Osteoblast (primary cell): Measurements from ENCODE around the gene ZNF865. TPM values are rescaled to one million over a fixed set of nuclear protein-coding genes. Genes with fewer than 3 reads are reported as not detected.
"Not testable (repeated sequence)": the region's sequence is repeated elsewhere in the genome, so short reads cannot be mapped to it uniquely, and the experiment has no call there.

Source experiments
- DNase-seq: peaks from one replicate; pipeline ENCODE4 v3.0.0; 2011; ENCODE audit warnings: low spot score, mixed read lengths; ENCODE audit not compliant: insufficient read length; ENCODE audit errors: missing footprints
- H2AFZ ChIP-seq: 2 replicates; pipeline ENCODE4 v1.6.0; 2011; ENCODE audit warnings: mild to moderate bottlenecking, low read length
- H3K27ac ChIP-seq: 2 replicates; pipeline ENCODE4 v1.5.1; 2011; ENCODE audit warnings: mild to moderate bottlenecking, low read depth, low read length, moderate library complexity
- H3K27me3 ChIP-seq: 2 replicates; pipeline ENCODE4 v1.6.0; 2012; ENCODE audit warnings: mild to moderate bottlenecking, control low read depth, inconsistent platforms, low read length, moderate library complexity; ENCODE audit not compliant: insufficient read depth
- H3K36me3 ChIP-seq: 2 replicates; pipeline ENCODE4 v1.5.1; 2011; ENCODE audit warnings: mild to moderate bottlenecking, low read length, control low read depth, moderate library complexity; ENCODE audit not compliant: insufficient read depth
- H3K4me1 ChIP-seq: 2 replicates; pipeline ENCODE4 v1.5.1; 2011; ENCODE audit warnings: mild to moderate bottlenecking, low read length, control low read depth, moderate library complexity; ENCODE audit not compliant: insufficient read depth
- H3K4me2 ChIP-seq: 2 replicates; pipeline ENCODE4 v1.6.0; 2011; ENCODE audit warnings: mild to moderate bottlenecking, low read length; ENCODE audit not compliant: insufficient read depth
- H3K4me3 ChIP-seq: fragments of 200-600 bp; sonication (generic); 3 replicates; pipeline ENCODE4 v1.5.1; 2012; ENCODE audit warnings: mild to moderate bottlenecking, low read length, inconsistent platforms; ENCODE audit not compliant: insufficient read depth
- H3K79me2 ChIP-seq: 2 replicates; pipeline ENCODE4 v1.6.0; 2012; ENCODE audit warnings: mild to moderate bottlenecking, low read length, control low read depth, inconsistent platforms; ENCODE audit not compliant: insufficient read depth
- H3K9me3 ChIP-seq: 2 replicates; pipeline ENCODE4 v1.5.1; 2011; ENCODE audit warnings: low read depth, low read length, control low read depth
- H4K20me1 ChIP-seq: 2 replicates; pipeline ENCODE4 v1.6.0; 2012; ENCODE audit warnings: mild to moderate bottlenecking, low read length, control low read depth; ENCODE audit not compliant: insufficient read depth
- total RNA-seq: library from RNA; depleted of rRNA; stranded (reverse); fragments of >200 nt; gene quantifications from 2 replicates; pipeline ENCODE4 v1.2.3, GENCODE V29; 2012
- TF ChIP-seq, protein P1 (sequence below): IDR thresholded peaks from 2 replicates; pipeline ENCODE4 v1.5.1; 2011; ENCODE audit warnings: mild to moderate bottlenecking, low read depth, low read length, moderate library complexity; ENCODE audit errors: extremely low read depth

The ZNF865 gene
- total RNA-seq, 1 donor: 1.4 TPM

DNA sequence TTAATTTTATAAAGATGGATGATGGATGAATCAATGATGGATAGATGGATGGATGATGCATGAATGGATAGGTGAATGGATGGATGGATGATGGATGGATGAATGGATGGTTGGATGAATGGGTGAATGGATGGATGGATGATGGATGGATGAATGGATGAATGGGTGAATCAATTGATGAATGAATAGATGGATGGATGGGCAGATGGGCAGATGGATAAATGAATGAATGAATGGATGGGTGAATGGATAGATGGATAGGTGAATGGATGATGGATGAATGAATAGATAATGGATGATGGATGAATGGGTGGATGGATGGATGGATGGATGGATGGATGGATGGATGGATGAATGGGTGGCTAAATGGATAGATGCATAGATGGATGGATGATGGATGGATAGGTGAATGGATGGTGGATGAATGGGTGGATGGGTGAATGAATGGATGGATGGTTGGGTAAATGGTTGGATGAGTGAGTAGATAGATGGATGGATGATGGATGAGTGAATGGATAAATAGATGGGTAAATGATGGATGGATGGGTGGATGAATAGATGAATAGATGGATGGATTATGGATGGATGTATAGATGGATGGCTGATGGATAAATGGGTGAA lies 37.6 kb upstream of the ZNF865 start:
- Histone ChIP-seq H3K4me2 (no peak overlapping the region), H4K20me1 (no peaks in the 10 kb centered on the region), H3K79me2 (no peaks in the 10 kb centered on the region), H3K4me3 (no peak overlapping the region), H2AFZ (no peak overlapping the region), H3K4me1 (no peaks in the 10 kb centered on the region), H3K27ac (no peak overlapping the region), H3K36me3 (no peaks in the 10 kb centered on the region), H3K27me3 (no peaks in the 10 kb centered on the region), H3K9me3 (no peaks in the 10 kb centered on the region)
- DNase-seq: no peak
- TF ChIP-seq, protein P1, sequence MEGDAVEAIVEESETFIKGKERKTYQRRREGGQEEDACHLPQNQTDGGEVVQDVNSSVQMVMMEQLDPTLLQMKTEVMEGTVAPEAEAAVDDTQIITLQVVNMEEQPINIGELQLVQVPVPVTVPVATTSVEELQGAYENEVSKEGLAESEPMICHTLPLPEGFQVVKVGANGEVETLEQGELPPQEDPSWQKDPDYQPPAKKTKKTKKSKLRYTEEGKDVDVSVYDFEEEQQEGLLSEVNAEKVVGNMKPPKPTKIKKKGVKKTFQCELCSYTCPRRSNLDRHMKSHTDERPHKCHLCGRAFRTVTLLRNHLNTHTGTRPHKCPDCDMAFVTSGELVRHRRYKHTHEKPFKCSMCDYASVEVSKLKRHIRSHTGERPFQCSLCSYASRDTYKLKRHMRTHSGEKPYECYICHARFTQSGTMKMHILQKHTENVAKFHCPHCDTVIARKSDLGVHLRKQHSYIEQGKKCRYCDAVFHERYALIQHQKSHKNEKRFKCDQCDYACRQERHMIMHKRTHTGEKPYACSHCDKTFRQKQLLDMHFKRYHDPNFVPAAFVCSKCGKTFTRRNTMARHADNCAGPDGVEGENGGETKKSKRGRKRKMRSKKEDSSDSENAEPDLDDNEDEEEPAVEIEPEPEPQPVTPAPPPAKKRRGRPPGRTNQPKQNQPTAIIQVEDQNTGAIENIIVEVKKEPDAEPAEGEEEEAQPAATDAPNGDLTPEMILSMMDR: no peak

DNA sequence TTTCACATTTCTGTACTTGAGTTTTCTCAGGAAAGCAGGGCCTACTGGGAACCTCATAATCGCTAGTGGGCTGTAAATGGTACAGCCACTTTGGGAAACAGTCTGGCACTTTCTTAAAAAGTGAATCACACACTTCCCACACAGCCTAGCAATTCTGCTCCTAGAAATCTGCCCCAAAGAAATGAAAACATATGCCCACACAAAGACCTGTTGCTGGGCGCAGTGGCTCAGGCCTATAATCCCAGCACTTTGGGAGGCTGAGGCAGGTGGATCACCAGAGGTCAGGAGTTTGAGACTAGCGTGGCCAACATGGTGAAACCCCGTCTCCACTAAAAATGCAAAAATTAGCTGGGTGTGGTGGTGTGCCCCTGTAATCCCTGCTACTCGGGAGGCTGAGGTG lies 36.0 kb upstream of the ZNF865 start:
- not testable (repeated sequence) for H3K79me2 ChIP-seq, H3K4me2 ChIP-seq, H3K9me3 ChIP-seq

DNA sequence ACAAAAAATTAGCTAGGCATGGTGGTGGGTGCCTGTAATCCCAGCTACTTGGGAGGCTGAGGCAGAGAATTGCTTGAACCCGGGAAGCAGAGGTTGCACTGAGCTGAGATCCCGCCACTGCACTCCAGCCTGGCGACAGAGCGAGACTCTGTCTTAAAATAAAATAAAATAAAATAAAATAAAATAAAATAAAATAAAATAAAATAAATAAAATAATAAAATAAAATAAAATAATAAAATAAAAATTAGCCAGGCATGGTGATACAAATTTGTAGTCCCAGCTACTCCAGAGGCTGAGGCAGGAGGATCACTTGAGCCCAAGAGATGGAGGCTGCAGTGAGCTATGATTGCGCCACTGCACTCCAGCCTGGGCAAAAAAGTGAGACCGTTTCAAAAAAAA lies 31.5 kb upstream of the ZNF865 start:
- not testable (repeated sequence) for H3K4me2 ChIP-seq, H3K27me3 ChIP-seq, H4K20me1 ChIP-seq, H3K27ac ChIP-seq, DNase-seq, H3K9me3 ChIP-seq, H3K4me1 ChIP-seq, H3K79me2 ChIP-seq, H3K4me3 ChIP-seq, H2AFZ ChIP-seq
- peaks cover 10% of the 10 kb centered on the region for H3K36me3 ChIP-seq

More for the DNA sequence above, 36.0 kb upstream of the ZNF865 start:
- not testable (repeated sequence) for H2AFZ ChIP-seq, H3K27ac ChIP-seq, H3K27me3 ChIP-seq, H3K4me3 ChIP-seq, DNase-seq, H3K36me3 ChIP-seq, H3K4me1 ChIP-seq, H4K20me1 ChIP-seq

DNA sequence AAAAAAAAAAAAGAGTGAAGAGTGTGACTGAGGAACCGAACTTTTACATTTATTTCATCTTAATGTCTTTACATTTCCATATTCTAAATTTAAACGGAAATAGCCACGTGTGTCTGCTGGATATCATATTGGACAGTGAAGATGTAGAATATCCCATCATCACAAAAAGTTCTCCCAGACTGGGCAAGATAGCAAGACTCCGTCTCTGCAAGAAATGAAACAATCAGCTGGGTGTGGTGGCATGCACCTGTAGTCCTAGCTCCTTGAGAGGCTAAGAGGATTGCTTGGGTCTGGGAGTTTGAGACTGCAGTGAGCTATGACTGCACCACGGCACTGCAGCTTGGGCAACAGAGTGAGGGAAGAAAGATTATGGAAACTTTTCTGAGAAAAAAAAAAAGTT lies 28.7 kb upstream of the ZNF865 start:
- Histone ChIP-seq H3K27ac (no peak overlapping the region), H3K4me3 (no peak overlapping the region), H4K20me1 (no peaks in the 10 kb centered on the region), H3K27me3 (no peaks in the 10 kb centered on the region), H3K9me3 (no peaks in the 10 kb centered on the region), H3K36me3 (peaks cover 10% of the 10 kb centered on the region), H3K4me2 (no peak overlapping the region), H3K4me1 (peaks cover 9% of the 10 kb centered on the region), H2AFZ (no peak overlapping the region), H3K79me2 (peaks cover 23% of the 10 kb centered on the region)
- DNase-seq: peak; percentile 30
- TF ChIP-seq, protein P1: no peak

DNA sequence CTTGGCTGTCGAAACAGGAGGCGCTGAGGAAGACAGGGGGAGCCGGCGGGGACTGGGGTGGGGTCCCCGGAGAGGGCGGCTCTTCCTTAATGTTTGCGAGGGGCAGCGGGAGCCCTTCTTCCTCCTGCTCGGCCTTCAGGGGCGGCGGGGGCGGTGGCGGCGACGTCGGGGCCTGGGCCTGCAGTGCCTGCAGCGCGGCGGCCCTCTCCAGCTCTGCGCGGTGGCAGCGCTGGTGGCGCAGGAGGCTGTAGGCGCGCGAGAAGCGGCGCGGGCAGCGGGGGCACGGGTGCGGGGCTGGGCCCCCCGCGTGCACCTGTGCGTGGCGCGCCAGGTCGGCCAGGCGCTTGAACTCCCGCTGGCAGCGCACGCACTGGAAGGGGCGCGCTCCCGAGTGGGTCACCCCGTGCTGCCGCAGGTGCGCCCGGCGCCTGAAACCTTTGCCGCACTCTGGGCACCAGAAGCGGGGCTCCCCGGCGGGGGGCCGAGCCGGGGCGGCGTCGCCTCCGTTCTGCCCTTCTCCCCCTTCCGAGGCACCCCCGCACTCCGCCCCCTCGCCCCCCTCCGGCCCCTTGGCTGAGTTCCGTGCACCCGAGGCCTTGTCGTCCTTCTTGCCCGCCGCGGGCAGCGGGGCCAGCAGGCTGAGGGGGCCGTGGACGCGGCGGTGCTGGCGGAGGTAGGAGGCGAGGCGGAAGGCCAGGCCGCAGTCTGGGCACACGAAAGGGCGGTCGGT lies 27.3 kb upstream of the ZNF865 start:
- DNase-seq: peak; percentile 44

More for the DNA sequence above, 27.3 kb upstream of the ZNF865 start:
- no peaks in the 10 kb centered on the region for H4K20me1 ChIP-seq
- no peak overlapping the region for H3K27ac ChIP-seq
- H3K36me3 ChIP-seq: peaks cover 10% of the 10 kb centered on the region
- H3K27me3 ChIP-seq: no peaks in the 10 kb centered on the region
- TF ChIP-seq, protein P1: no peak
- no peak overlapping the region for H3K4me2 ChIP-seq
- no peak overlapping the region for H3K4me3 ChIP-seq
- peaks cover 11% of the 10 kb centered on the region for H3K4me1 ChIP-seq
- H3K9me3 ChIP-seq: no peaks in the 10 kb centered on the region
- H3K79me2 ChIP-seq: peaks cover 23% of the 10 kb centered on the region
- no peak overlapping the region for H2AFZ ChIP-seq
